ENCODE measurements around the gene EPS8.

DNA sequence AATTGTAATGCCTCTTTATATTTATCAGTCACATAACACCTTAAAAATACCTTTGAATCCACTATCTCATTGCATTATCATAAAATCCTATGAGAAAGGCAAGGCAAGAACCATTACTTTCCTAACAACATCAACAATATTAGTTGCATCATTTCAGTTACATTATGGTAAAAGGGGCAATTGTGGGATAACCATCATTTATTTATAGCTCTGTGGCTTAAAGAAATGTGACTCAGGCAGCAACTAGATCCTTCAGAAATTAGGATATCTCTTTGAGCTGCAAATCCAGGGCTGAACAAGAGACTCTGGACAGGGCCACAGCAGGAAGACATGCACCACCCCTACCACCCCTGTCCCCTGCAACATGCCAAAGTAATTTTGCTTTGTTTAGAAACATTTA, 36.4 kb downstream of the EPS8 start:
- TF ChIP-seq YY1 (IDR thresholded peaks at IDR 0.05; ENCODE audit: insufficient read depth, insufficient read length) = no peak
- TF ChIP-seq SUZ12 (IDR thresholded peaks at IDR 0.05; ENCODE audit: extremely low read depth, insufficient read depth, insufficient read length) = no peak
